GM12878 (cell line): ENCODE results near the gene OR2H2. TPM values are rescaled to one million over a fixed set of nuclear protein-coding genes. Genes with fewer than 3 reads are reported as not detected.

Experiments used
- ATAC-seq: fragments of 200-7000 bp; cut with Tn5 transposase; 3 replicates; pipeline ENCODE4 v1.9.1; 2020; ENCODE audit warnings: mild to moderate bottlenecking, moderate library complexity
- BruUV-seq: library from RNA; stranded (reverse); fragments of 400-500 nt; replicated peaks from 2 replicates; lab custom pipeline; 2021; lab: Mats Ljungman, UMichigan
- CTCF ChIA-PET: fragments of 300-600 bp; sonication (Branson Sonifier 250); formaldehyde crosslinking; extraction: SDS; loops from one replicate; lab custom pipeline; 2021; ENCODE audit warnings: inconsistent platforms; lab: Yijun Ruan, JAX
- POLR2A ChIA-PET: fragments of 350-600 bp; formaldehyde crosslinking; extraction: SDS; loops from one replicate; lab custom pipeline; 2021; ENCODE audit warnings: inconsistent platforms; lab: Charles Lee
- RAD21 ChIA-PET: fragments of 300-600 bp; sonication (Branson Sonifier 250); formaldehyde crosslinking; loops from one replicate; lab custom pipeline; 2023; ENCODE audit warnings: antibody characterized with exemption; ENCODE audit not compliant: unreplicated experiment; lab: Charles Lee
- SMC1A ChIA-PET: fragments of 300-600 bp; sonication (Branson Sonifier 250); formaldehyde crosslinking; loops from one replicate; lab custom pipeline; 2023; ENCODE audit not compliant: unreplicated experiment, uncharacterized antibody; lab: Charles Lee
- DNase-seq: peaks from one replicate; pipeline ENCODE4 v3.0.0-alpha.2; 2011; ENCODE audit warnings: low read depth, low spot score
- FAIRE-seq: peaks from 3 replicates; lab custom pipeline; 2011; peaks lifted over from hg19 to GRCh38; lab: Jason Lieb, UNC
- H2AFZ ChIP-seq: 2 replicates; pipeline ENCODE4 v1.6.0; 2011; ENCODE audit warnings: low read depth, low read length, control low read depth; ENCODE audit not compliant: control insufficient read depth
- H3K27ac ChIP-seq: 2 replicates; pipeline ENCODE4 v1.5.1; 2011; ENCODE audit warnings: control low read depth; ENCODE audit not compliant: control insufficient read depth, insufficient read depth
- H3K27me3 ChIP-seq, 2 experiments: replicated peaks in 1 of 2; 2 replicates each; pipeline versions ENCODE4 v1.6.0 to v1.6.1; 2011; ENCODE audit warnings: low read length in 1 of 2; ENCODE audit not compliant: control insufficient read depth in 2 of 2, insufficient read depth in 2 of 2
- H3K36me3 ChIP-seq, 2 experiments: 2 replicates each; pipeline ENCODE4 v1.5.1; 2011; ENCODE audit warnings: low read length in 1 of 2; ENCODE audit not compliant: control insufficient read depth in 2 of 2, insufficient read depth in 2 of 2
- H3K4me1 ChIP-seq: 2 replicates; pipeline ENCODE4 v1.6.1; 2011; ENCODE audit warnings: mild to moderate bottlenecking, low read length, moderate library complexity, mixed read lengths; ENCODE audit not compliant: control insufficient read depth, insufficient read depth
- H3K4me2 ChIP-seq: 2 replicates; pipeline ENCODE4 v1.6.0; 2011; ENCODE audit warnings: control low read depth; ENCODE audit not compliant: control insufficient read depth, insufficient read depth
- H3K4me3 ChIP-seq: fragments of 200-600 bp; sonication (generic); 2 replicates; pipeline ENCODE4 v1.5.1; 2016
- H3K79me2 ChIP-seq: 2 replicates; pipeline ENCODE4 v1.6.0; 2011; ENCODE audit warnings: low read length; ENCODE audit not compliant: control insufficient read depth, insufficient read depth
- H3K9ac ChIP-seq: 2 replicates; pipeline ENCODE4 v1.8.0; 2011; ENCODE audit warnings: low read length, control low read depth, mixed read lengths; ENCODE audit not compliant: control insufficient read depth, insufficient read depth
- H3K9me3 ChIP-seq: replicated peaks from 3 replicates; pipeline ENCODE4 v1.5.1; 2011; ENCODE audit warnings: mild to moderate bottlenecking, low read length; ENCODE audit not compliant: control insufficient read depth, insufficient read depth
- H4K20me1 ChIP-seq: 2 replicates; pipeline ENCODE4 v1.6.0; 2011; ENCODE audit not compliant: control insufficient read depth, insufficient read depth
- BACH1 ChIP-seq: fragments of 450-650 bp; IDR thresholded peaks from 2 replicates; pipeline ENCODE4 v1.6.1; 2017; ENCODE audit warnings: mild to moderate bottlenecking, borderline replicate concordance
- BRCA1 ChIP-seq: IDR thresholded peaks from 2 replicates; pipeline ENCODE4 v1.6.1; 2011; ENCODE audit warnings: low read depth, low read length, improper control_type of control experiment
- ELK1 ChIP-seq: IDR thresholded peaks from 2 replicates; pipeline ENCODE4 v1.6.1; 2012; ENCODE audit warnings: low read depth, low read length, improper control_type of control experiment
- ESRRA ChIP-seq: IDR thresholded peaks from 2 replicates; pipeline ENCODE4 v1.6.1; 2012; ENCODE audit warnings: mild to moderate bottlenecking, low read length, improper control_type of control experiment
- FOXM1 ChIP-seq: IDR thresholded peaks from 2 replicates; pipeline ENCODE4 v1.6.1; 2012; ENCODE audit warnings: low read depth, mild to moderate bottlenecking, inconsistent platforms, low read length, moderate library complexity
- HCFC1 ChIP-seq: fragments of 150-350 bp; IDR thresholded peaks from 2 replicates; pipeline ENCODE4 v1.6.1; 2014; ENCODE audit warnings: low read length
- MTA2 ChIP-seq: fragments of 450-650 bp; IDR thresholded peaks from 2 replicates; pipeline ENCODE4 v1.6.1; 2016; ENCODE audit warnings: low read depth, mild to moderate bottlenecking, moderate library complexity
- MXI1 ChIP-seq: fragments of 150-350 bp; IDR thresholded peaks from 2 replicates; pipeline ENCODE4 v1.6.1; 2011; ENCODE audit warnings: low read depth, mild to moderate bottlenecking, inconsistent platforms, low read length, improper control_type of control experiment
- NFYA ChIP-seq: IDR thresholded peaks from 2 replicates; pipeline ENCODE4 v1.6.1; 2011; ENCODE audit warnings: low read depth, mild to moderate bottlenecking, low read length, improper control_type of control experiment, borderline replicate concordance
- NRF1 ChIP-seq: conservative IDR thresholded peaks from 2 replicates; pipeline ENCODE4 v1.6.1; 2011; ENCODE audit warnings: mild to moderate bottlenecking, low read depth, low read length, improper control_type of control experiment
- RELB ChIP-seq: fragments of 450-650 bp; IDR thresholded peaks from 2 replicates; pipeline ENCODE4 v1.6.1; 2017; ENCODE audit warnings: low read depth, mild to moderate bottlenecking, moderate library complexity
- SPI1 ChIP-seq: IDR thresholded peaks from 2 replicates; pipeline ENCODE4 v1.6.1; 2011; ENCODE audit warnings: low read depth, mild to moderate bottlenecking, low read length, moderate library complexity, borderline replicate concordance; ENCODE audit not compliant: insufficient read depth
- SUPT20H ChIP-seq: IDR thresholded peaks from 2 replicates; pipeline ENCODE4 v1.6.1; 2011; ENCODE audit warnings: low read depth, mild to moderate bottlenecking, low read length, moderate library complexity, borderline replicate concordance; ENCODE audit not compliant: control insufficient read depth
- TBL1XR1 ChIP-seq: IDR thresholded peaks from 2 replicates; pipeline ENCODE4 v1.6.1; 2012; ENCODE audit warnings: low read depth, low read length, improper control_type of control experiment
- USF1 ChIP-seq: IDR thresholded peaks from 2 replicates; pipeline ENCODE4 v1.6.1; 2011; ENCODE audit warnings: borderline replicate concordance, low read depth, mild to moderate bottlenecking, moderate library complexity, mixed read lengths, low read length; ENCODE audit not compliant: insufficient read depth; ENCODE audit errors: extremely low read length
- YBX1 ChIP-seq: fragments of 450-650 bp; IDR thresholded peaks from 2 replicates; pipeline ENCODE4 v1.6.1; 2016; ENCODE audit warnings: antibody characterized with exemption
- ZNF622 ChIP-seq: fragments of 450-650 bp; IDR thresholded peaks from 2 replicates; pipeline ENCODE4 v1.6.1; 2017; ENCODE audit warnings: mild to moderate bottlenecking, inconsistent platforms
- WGBS: methylation state at CpG from one replicate; pipeline ENCODE4 v1.1.6; 2016; ENCODE audit warnings: low lambda C conversion rate; ENCODE audit not compliant: insufficient replicate concordance, insufficient coverage; ENCODE audit errors: missing lambda C conversion rate; 5-methylcytosine and 5-hydroxymethylcytosine counted together
- in situ Hi-C: fragments of 300-500 bp; cut with MboI; formaldehyde crosslinking; loops from 9 replicates; pipeline ENCODE4 v1.14.3; 2018; ENCODE audit warnings: mixed read lengths
- intact Hi-C: fragments of 100-400 bp; cut with micrococcal nuclease; formaldehyde crosslinking; loops from one replicate; pipeline ENCODE4 v1.14.2; 2022; ENCODE audit not compliant: unreplicated experiment
- polyA plus RNA-seq, 11 experiments: library from polyadenylated mRNA; depleted of rRNA in 4 of 11; unstranded in 6 of 11; stranded (reverse) in 5 of 11; fragments of >200 nt; fragmentation: Nextera tagmentation in 4 of 11; fragmentation: Illumina TruSeq in 1 of 11; extraction: Ambion mirVana in 4 of 11; extraction: Trizol in 1 of 11; gene quantifications; 1 replicate in 1 of 11; 2 replicates in 10 of 11; pipeline versions ENCODE4 v1.2.1 to v1.2.3, GENCODE V29; 2011 to 2016; ENCODE audit warnings: inconsistent platforms in 2 of 11, missing spikeins in 2 of 11, low read depth in 1 of 11
- total RNA-seq, 4 experiments: library from RNA; depleted of rRNA in 3 of 4; stranded (reverse); fragments of >200 nt in 3 of 4; fragmentation: Illumina TruSeq in 1 of 4; extraction: Trizol in 1 of 4; gene quantifications; 2 replicates each; pipeline versions ENCODE4 v1.2.1 to v1.2.3, GENCODE V29; 2013 to 2021
- TF ChIP-seq, protein P1 (sequence below): IDR thresholded peaks from 2 replicates; pipeline ENCODE4 v1.6.1; 2011; ENCODE audit warnings: borderline replicate concordance, low read depth, mild to moderate bottlenecking, moderate library complexity, low read length; ENCODE audit not compliant: insufficient read depth, poor library complexity, severe bottlenecking

OR2H2 gene
- total and polyA plus RNA-seq, 10 of the 15 experiments (the other 5 are each of a cell fraction or from before 2014, with no cell fraction given): not detected

GRCh38 chr6:29576056-29576455, 8.9 kb upstream of the OR2H2 start (continued):
- no peak for TF ChIP-seq FOXM1
- no peak for TF ChIP-seq ZNF622
- TF ChIP-seq SUPT20H: no peak
- TF ChIP-seq USF1: no peak
- TF ChIP-seq, protein P1, sequence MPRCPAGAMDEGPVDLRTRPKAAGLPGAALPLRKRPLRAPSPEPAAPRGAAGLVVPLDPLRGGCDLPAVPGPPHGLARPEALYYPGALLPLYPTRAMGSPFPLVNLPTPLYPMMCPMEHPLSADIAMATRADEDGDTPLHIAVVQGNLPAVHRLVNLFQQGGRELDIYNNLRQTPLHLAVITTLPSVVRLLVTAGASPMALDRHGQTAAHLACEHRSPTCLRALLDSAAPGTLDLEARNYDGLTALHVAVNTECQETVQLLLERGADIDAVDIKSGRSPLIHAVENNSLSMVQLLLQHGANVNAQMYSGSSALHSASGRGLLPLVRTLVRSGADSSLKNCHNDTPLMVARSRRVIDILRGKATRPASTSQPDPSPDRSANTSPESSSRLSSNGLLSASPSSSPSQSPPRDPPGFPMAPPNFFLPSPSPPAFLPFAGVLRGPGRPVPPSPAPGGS: no peak
- TF ChIP-seq NFYA: no peak

DNA sequence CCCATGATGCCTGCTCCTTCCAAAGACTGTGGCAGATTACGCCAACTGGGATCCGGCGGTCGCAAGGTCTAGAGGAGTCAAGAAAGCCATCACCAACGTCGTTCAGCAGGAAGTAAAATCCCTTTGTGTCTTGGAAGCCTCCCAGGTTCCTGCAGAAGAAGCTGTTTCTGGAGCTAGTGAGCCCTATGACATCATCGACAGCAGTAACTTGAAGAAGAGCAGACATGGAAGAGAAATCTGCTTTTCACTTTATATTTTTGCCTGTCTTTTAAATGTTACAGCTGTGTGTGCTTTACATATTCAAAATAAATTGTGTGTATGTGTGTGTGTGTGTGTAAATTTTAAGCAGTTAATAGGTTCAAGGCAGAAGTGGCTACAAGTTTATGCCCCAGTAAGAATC, 7.4 kb upstream of the OR2H2 start:
- 44% methylated on average over 7 of the region's 7 CpGs for WGBS
- TF ChIP-seq MTA2 (no peak), BRCA1 (no peak), TBL1XR1 (no peak), HCFC1 (no peak), ELK1 (no peak), BACH1 (no peak), NRF1 (no peak), YBX1 (no peak), ESRRA (no peak), SPI1 (no peak), MXI1 (no peak), RELB (no peak)
- Histone ChIP-seq H3K79me2 (no peaks in the 10 kb centered on the region), H3K27ac (no peak overlapping the region), H3K36me3 (no peaks in the 10 kb centered on the region), H3K4me2 (no peak overlapping the region), H2AFZ (no peak overlapping the region), H4K20me1 (no peaks in the 10 kb centered on the region), H3K4me1 (no peaks in the 10 kb centered on the region), H3K9me3 (no peaks in the 10 kb centered on the region), H3K9ac (no peak overlapping the region), H3K27me3 (peaks cover 0 to 2% of the 10 kb centered on the region in 2 experiments; a peak in 3 of 4 replicates), H3K4me3 (no peak overlapping the region)
- in situ Hi-C loops (no loop called here), intact Hi-C loops (no loop called here)
- ChIA-PET RAD21 (no interaction called here), POLR2A (no interaction called here), SMC1A (no interaction called here), CTCF (interaction anchor here (1.3 to 1.5 kb wide), 2 partner anchors 10 to 11 kb away, joined by 6 read pairs; no protein-coding TSS in a partner anchor)
- BruUV-seq: no TSS peak
- FAIRE-seq: no peak
- no peak for ATAC-seq
- no peak for DNase-seq
